ENCODE measurements around the gene SCRT2.
"Not testable (repeated sequence)": the region's sequence is repeated elsewhere in the genome, so short reads cannot be mapped to it uniquely, and the experiment has no call there.

Gene SCRT2

GRCh38 chr20:699811-700338 lies 24.3 kb upstream of the SCRT2 start:
- no peak for FAIRE-seq

DNA sequence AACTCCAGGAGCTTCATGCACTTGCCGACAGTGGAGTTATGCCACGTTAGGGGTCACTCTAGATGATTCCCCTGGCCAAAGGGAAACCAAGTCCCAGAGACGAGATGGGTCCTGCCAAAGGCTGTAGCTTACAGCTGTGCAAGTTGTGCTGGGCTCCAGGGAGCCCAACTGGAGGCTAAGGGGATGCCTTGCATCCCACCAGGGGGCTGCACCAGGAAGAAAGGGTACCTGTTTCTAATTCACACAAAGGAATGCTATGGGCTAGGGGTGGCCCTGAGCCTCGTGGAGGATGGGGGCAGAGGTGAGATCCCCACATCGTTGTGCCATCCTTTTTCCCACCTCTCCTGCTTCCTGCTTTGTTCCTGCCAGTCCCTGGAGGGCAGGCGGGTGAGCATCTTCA lies 23.7 kb upstream of the SCRT2 start:
- no peak for FAIRE-seq

GRCh38 chr20:698276-698675 lies 22.7 kb upstream of the SCRT2 start:
- no peak for FAIRE-seq

DNA sequence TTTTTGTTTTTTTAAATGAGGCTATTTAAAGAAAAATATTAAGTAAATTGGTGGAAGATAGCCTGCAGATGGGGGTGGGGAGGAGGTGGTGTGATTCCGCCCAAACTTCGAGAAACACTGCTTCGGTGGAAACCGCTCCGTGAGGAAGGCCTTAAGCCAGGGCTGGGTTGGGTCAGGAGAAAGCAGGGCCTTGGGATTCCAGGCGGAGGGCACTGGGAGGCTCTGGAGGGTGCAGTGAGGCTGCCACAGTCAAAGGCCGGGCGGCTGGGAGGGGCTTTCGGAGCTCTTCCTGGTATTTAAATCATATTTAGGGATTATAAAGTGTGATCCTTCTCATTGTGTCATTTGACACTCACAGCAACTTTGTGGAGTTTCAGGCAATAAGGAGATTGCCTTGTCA lies 22.2 kb upstream of the SCRT2 start:
- FAIRE-seq: no peak

GRCh38 chr20:695165-695866 lies 19.7 kb upstream of the SCRT2 start:
- no peak for FAIRE-seq

DNA sequence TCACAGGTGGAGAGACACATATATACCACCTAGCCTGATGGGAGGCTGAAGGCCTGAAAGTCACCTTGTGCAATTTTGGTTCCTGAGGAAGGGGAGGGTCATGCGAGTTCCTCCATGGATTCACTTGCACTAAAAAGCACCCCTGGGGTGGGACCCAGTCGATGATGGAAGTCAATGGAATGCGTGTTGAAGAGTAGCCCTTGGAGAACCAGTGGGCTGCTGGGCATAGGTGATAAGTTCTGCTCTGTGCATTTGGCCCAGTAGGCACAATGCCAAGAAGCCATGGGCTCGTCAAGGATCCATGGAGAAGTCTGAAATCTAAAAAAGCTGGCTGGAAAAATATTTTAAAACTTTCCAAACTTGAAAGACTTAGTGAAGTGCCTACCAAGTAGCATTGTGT lies 18.9 kb upstream of the SCRT2 start:
- FAIRE-seq: no peak

DNA sequence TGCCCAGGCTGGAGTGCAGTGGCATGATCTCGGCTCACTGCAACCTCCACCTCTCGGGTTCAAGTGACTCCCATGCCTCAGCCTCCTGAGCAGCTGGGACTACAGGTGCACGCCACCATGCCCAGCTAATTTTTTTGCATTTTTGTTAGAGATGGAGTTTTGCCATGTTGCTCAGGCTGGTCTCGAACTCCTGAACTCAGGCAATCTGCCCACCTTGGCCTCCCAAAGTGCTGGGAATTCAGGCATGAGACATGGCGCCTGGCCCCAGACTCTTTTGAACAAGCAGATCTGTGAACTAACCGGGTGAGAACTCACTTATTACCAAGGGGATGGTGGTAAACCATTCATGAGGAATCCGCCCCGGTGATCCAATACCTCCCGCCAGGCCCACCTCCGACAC lies 18.2 kb upstream of the SCRT2 start:
- not testable (repeated sequence) for FAIRE-seq

GRCh38 chr20:692044-692443 lies 16.4 kb upstream of the SCRT2 start:
- no peak for FAIRE-seq

GRCh38 chr20:689947-690346 lies 14.3 kb upstream of the SCRT2 start:
- FAIRE-seq: no peak

- FAIRE-seq: no peak
These were observed 13.7 kb upstream of the SCRT2 start for GRCh38 chr20:689348-689747.

- FAIRE-seq: no peak
These were observed 13.2 kb upstream of the SCRT2 start for GRCh38 chr20:688809-689212.

DNA sequence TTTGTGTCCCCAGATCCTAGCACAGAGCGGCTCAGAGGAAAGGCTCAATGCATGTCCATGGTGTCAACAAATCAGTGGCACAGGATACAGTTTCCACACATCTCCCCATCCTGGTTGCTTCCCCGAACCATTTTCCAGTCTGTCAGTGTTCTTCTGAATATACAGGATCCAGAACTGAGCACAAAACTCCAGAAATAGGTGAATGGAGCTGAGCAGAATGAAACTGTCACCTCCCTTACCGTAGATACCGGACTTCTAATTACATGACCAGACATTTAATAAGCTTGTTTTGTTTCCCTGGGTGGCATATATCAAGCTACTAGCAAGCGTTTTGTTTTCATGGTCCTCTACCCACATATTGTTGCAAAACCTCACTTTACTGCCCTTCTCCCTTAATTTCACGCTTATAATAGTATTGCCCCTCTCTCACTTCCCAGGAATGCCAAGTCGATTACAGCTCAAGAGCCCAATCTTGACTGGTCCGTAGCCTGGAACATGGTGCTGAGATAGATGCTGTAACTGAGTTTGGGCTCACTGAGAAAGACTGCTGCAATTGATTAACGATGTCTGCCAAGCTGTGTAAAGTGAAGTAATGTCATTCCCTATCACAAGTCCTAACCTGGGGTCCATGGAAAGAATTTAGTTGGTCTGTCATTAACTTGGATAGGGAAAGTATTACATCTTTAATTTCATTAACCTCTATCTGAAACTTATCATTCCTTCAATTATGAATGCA lies 12.0 kb upstream of the SCRT2 start:
- no peak for FAIRE-seq

DNA sequence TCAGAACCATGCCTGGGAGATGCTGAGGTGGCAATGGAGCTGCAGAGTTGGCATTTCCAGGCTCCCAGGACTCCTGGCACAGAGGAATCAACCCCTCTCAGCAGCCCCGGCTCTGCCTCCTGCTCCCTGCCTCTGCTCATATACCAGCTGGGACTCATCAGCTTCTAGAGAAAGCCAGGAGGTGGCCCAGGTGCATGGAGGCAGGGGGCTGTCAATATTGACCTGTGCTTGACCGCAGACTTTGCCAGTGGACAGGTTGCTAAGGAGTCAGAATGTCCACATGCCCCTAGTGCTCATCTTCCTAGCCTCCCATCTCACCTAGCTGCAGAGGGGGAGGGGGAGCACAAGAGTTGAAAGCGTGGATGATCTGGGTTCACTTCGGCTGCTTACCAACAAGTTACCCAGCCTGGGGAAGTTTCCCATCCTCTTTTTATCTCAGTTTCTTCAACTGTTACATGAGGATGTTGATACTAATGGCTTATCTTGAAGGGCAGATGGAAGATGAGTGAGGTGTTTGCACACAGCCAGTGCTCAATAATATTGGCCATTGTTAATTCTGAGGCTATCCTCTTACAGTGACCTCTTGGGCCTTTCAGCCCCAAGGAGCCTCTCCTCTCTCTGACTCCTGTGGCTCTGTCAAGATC lies 9.2 kb upstream of the SCRT2 start:
- no peak for FAIRE-seq

GRCh38 chr20:682123-682522 lies 6.5 kb upstream of the SCRT2 start:
- no peak for FAIRE-seq

DNA sequence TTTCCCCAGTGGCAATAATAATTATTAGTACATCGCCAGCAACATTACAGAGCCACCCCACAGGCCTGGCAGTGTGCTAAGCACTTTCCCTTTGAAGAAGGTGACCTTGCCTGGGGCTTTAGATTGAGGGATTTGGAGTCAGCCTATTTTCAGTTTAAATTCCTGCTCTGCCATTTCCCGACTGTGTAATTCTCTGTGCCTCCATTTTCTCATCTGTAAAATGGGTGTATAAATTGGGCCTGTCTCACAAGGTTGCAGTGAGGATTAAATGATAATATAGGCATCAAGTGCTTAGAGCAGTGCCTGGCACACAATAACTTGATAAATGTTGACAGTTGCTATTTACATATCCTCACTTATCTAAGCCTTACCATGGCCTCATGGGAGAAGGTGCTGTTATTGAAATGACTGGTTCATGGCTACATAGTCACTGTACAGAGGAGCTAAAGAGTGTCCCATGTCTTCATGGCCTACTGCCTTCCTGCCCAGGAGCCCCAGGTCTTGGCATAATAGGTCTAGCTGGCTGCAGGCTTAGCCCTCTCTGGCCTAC lies 5.1 kb upstream of the SCRT2 start:
- FAIRE-seq: no peak

GRCh38 chr20:677957-678356 lies 2.4 kb upstream of the SCRT2 start:
- no peak for FAIRE-seq

- FAIRE-seq: no peak
These were observed 1.4 kb upstream of the SCRT2 start for GRCh38 chr20:676967-677366.

- no peak for FAIRE-seq
These were observed 824 bp upstream of the SCRT2 start for GRCh38 chr20:676315-676937.

DNA sequence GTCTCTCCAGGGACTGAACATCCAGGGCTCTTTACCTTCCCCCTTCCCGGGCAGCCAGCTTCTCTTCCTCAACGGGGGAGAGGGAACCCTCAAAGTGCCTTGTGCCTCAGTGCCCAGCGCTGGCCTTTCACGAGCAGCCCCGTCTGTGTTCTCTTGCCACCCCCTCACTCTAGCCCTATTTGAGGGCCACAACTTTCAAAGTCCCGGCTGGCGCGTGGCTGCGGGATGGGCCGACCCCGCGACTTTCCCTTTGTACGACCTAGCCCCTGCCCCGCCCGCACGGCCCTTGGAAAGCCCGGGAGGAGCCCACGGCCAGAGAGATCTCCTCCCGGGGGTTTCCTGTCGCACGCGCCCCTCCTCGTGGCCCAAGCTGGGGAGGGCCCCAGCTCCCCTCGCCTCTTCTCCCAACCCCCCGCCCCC lies 559 bp downstream of the SCRT2 start:
- no peak for FAIRE-seq

- FAIRE-seq: no peak
These were observed 2.0 kb downstream of the SCRT2 start for GRCh38 chr20:673603-674001.

DNA sequence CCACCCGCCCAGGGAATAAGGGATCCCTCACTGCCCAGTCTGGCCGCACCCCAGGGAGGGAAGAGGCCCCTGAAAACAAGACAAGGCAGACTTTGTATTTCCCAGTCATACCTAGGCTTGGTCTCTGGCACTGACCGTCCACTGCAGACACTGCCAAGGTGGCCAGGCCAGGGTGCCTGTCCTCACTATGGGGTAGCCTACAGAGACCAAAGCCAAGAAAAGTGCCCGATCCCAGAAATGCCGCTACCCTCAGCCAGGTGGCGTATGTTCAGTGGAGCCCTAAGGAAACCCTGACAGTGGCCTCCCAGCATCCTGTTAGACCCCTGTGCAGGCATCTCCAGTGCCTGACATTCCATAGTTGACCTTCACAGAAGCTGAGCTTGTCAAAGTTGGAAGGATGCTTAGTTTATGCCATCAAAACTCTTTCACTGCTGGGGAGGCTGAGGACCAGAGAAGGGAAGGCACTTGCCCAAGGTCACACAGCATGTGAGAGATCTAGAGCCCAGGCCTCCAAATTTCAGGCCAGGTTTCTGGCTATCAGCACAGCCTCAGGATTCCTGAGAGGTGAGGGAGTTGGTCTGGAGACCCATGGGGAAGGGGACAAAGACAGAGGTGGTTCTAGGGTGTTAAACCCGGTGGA lies 2.5 kb downstream of the SCRT2 start:
- FAIRE-seq: no peak

- no peak for FAIRE-seq
These were observed 4.2 kb downstream of the SCRT2 start for GRCh38 chr20:671252-672030.

All from colon (tissue), 2 donors.